SK-N-SH (cell line): ENCODE results near the gene NECTIN1. TPM values are rescaled to one million over a fixed set of nuclear protein-coding genes. Genes with fewer than 3 reads are reported as not detected.

Experiments used
- CTCF ChIA-PET: fragments of 300-600, 350-600 bp; formaldehyde crosslinking; extraction: SDS; loops from one replicate; lab custom pipeline; 2021; lab: Yijun Ruan, JAX
- POLR2A ChIA-PET: fragments of 350-600 bp; sonication (Branson Sonifier 250); formaldehyde crosslinking; extraction: SDS; loops from one replicate; lab custom pipeline; 2020; ENCODE audit warnings: antibody characterized with exemption, inconsistent platforms; lab: Yijun Ruan, JAX
- DNase-seq: peaks from one replicate; pipeline ENCODE4 v3.0.0; 2012
- H2AFZ ChIP-seq: fragments of 200-600 bp; sonication (generic); 2 replicates; pipeline ENCODE4 v1.8.1; 2016; ENCODE audit warnings: antibody characterized with exemption, mild to moderate bottlenecking, low read depth
- H3F3A ChIP-seq: fragments of 200-600 bp; sonication (generic); replicated peaks from 2 replicates; pipeline ENCODE3; 2016; ENCODE audit warnings: antibody characterized with exemption, mild to moderate bottlenecking; ENCODE audit not compliant: insufficient read depth
- H3K27ac ChIP-seq, 2 experiments: fragments of 200-500 bp in 1 of 2; fragments of 200-600 bp in 1 of 2; sonication (Bioruptor generic) in 1 of 2; sonication (generic), shearing (Covaris generic) in 1 of 2; 2 replicates each; pipeline versions ENCODE4 v1.5.1 to v1.6.1; 2014 to 2016; ENCODE audit warnings: low read depth in 2 of 2, inconsistent platforms in 1 of 2, low read length in 1 of 2, mild to moderate bottlenecking in 1 of 2, mixed read lengths in 1 of 2
- H3K27me3 ChIP-seq: fragments of 200-600 bp; sonication (generic), shearing (Covaris generic); 2 replicates; pipeline ENCODE4 v1.6.1; 2016; ENCODE audit warnings: mixed run types; ENCODE audit not compliant: insufficient read depth
- H3K36me3 ChIP-seq, 2 experiments: fragments of 200-500 bp in 1 of 2; fragments of 200-600 bp in 1 of 2; sonication (Bioruptor generic) in 1 of 2; sonication (generic) in 1 of 2; replicated peaks in 1 of 2; 2 replicates each; pipeline versions ENCODE3 to v1.5.1; 2014 to 2016; ENCODE audit warnings: low read length in 1 of 2, mild to moderate bottlenecking in 1 of 2; ENCODE audit not compliant: insufficient read depth in 2 of 2, control insufficient read depth in 1 of 2
- H3K4me1 ChIP-seq, 2 experiments: fragments of 200-500 bp in 1 of 2; fragments of 200-600 bp in 1 of 2; sonication (Bioruptor generic) in 1 of 2; sonication (generic), shearing (Covaris generic) in 1 of 2; 2 replicates each; pipeline versions ENCODE4 v1.5.1 to v1.6.1; 2014 to 2016; ENCODE audit warnings: low read depth in 1 of 2, low read length in 1 of 2, mixed run types in 1 of 2; ENCODE audit not compliant: insufficient read depth in 2 of 2, control insufficient read depth in 1 of 2
- H3K4me2 ChIP-seq: fragments of 200-600 bp; sonication (generic), shearing (Covaris generic); 2 replicates; pipeline ENCODE4 v1.6.1; 2017; ENCODE audit warnings: mixed run types
- H3K4me3 ChIP-seq, 2 experiments: fragments of 200-500 bp in 1 of 2; fragments of 200-600 bp in 1 of 2; sonication (Bioruptor generic) in 1 of 2; sonication (generic), shearing (Covaris generic) in 1 of 2; 2 replicates each; pipeline versions ENCODE4 v1.5.1 to v1.8.1; 2014 to 2016; ENCODE audit warnings: low read depth in 2 of 2, inconsistent platforms in 1 of 2, low read length in 1 of 2, mild to moderate bottlenecking in 1 of 2, mixed read lengths in 1 of 2, moderate library complexity in 1 of 2
- H3K79me2 ChIP-seq: fragments of 200-600 bp; sonication (generic); 2 replicates; pipeline ENCODE4 v1.8.1; 2017; ENCODE audit warnings: mild to moderate bottlenecking; ENCODE audit not compliant: insufficient read depth
- H3K9ac ChIP-seq: fragments of 200-600 bp; sonication (generic); 2 replicates; pipeline ENCODE4 v1.6.1; 2017; ENCODE audit warnings: mixed run types
- H3K9me2 ChIP-seq: fragments of 200-600 bp; sonication (generic); 2 replicates; pipeline ENCODE4 v1.6.1; 2017; ENCODE audit warnings: mixed run types
- H3K9me3 ChIP-seq: fragments of 200-600 bp; sonication (generic); 2 replicates; pipeline ENCODE4 v1.6.1; 2017; ENCODE audit warnings: mixed run types, mild to moderate bottlenecking, moderate library complexity
- H4K20me1 ChIP-seq: fragments of 200-600 bp; sonication (generic); 2 replicates; pipeline ENCODE4 v1.6.1; 2017; ENCODE audit warnings: mild to moderate bottlenecking, mixed run types; ENCODE audit not compliant: insufficient read depth
- CTCF ChIP-seq: fragments of 200-600 bp; sonication (generic); IDR thresholded peaks from 2 replicates; pipeline ENCODE4 v1.6.1; 2017; ENCODE audit warnings: antibody characterized with exemption, mild to moderate bottlenecking, moderate library complexity
- ELF1 ChIP-seq: IDR thresholded peaks from 2 replicates; pipeline ENCODE4 v1.4.0; 2012
- EZH2phosphoT487 ChIP-seq: fragments of 200-600 bp; sonication (generic); IDR thresholded peaks from 2 replicates; pipeline ENCODE4 v1.6.1; 2017; ENCODE audit warnings: low read depth, mixed run types, mild to moderate bottlenecking, antibody characterized with exemption, moderate library complexity, borderline replicate concordance
- FOSL2 ChIP-seq: IDR thresholded peaks from 2 replicates; pipeline ENCODE4 v1.4.0; 2012; ENCODE audit warnings: low read depth, mild to moderate bottlenecking, moderate library complexity, borderline replicate concordance
- FOXJ3 ChIP-seq: sonication (generic); formaldehyde crosslinking; IDR thresholded peaks from 2 replicates; pipeline ENCODE4 v1.5.1; 2020; ENCODE audit warnings: mild to moderate bottlenecking, missing genetic modification reagents
- FOXM1 ChIP-seq: IDR thresholded peaks from 2 replicates; pipeline ENCODE4 v1.4.0; 2012; ENCODE audit warnings: low read depth, mild to moderate bottlenecking
- GABPA ChIP-seq: IDR thresholded peaks from 2 replicates; pipeline ENCODE4 v1.4.0; 2012; ENCODE audit warnings: low read depth, mild to moderate bottlenecking
- IRF3 ChIP-seq: fragments of 150-350 bp; IDR thresholded peaks from 2 replicates; pipeline ENCODE4 v1.6.1; 2016; ENCODE audit warnings: mild to moderate bottlenecking, low read depth, low read length
- JUND ChIP-seq: IDR thresholded peaks from 2 replicates; pipeline ENCODE4 v1.4.0; 2012
- MEF2A ChIP-seq: IDR thresholded peaks from 2 replicates; pipeline ENCODE4 v1.4.0; 2012; ENCODE audit warnings: low read depth, borderline replicate concordance
- MXI1 ChIP-seq: IDR thresholded peaks from 2 replicates; pipeline ENCODE4 v1.6.1; 2012; ENCODE audit warnings: mild to moderate bottlenecking, low read depth, low read length, improper control_type of control experiment
- RAD21 ChIP-seq: IDR thresholded peaks from 2 replicates; pipeline ENCODE4 v1.6.1; 2012; ENCODE audit warnings: mild to moderate bottlenecking, low read length
- RCOR1 ChIP-seq: fragments of 150-350 bp; IDR thresholded peaks from 2 replicates; pipeline ENCODE4 v1.6.1; 2017; ENCODE audit warnings: antibody characterized with exemption, low read length
- REST ChIP-seq: IDR thresholded peaks from 2 replicates; pipeline ENCODE4 v1.6.1; 2012; ENCODE audit warnings: mild to moderate bottlenecking, low read depth, low read length, moderate library complexity
- RXRA ChIP-seq: IDR thresholded peaks from 2 replicates; pipeline ENCODE4 v1.4.0; 2012; ENCODE audit warnings: low read depth, mild to moderate bottlenecking, borderline replicate concordance
- SIN3A ChIP-seq: IDR thresholded peaks from 2 replicates; pipeline ENCODE4 v1.6.1; 2012; ENCODE audit warnings: low read depth, mild to moderate bottlenecking, low read length, moderate library complexity, borderline replicate concordance
- TCF12 ChIP-seq: IDR thresholded peaks from 2 replicates; pipeline ENCODE4 v1.4.0; 2012
- TEAD4 ChIP-seq: IDR thresholded peaks from 2 replicates; pipeline ENCODE4 v1.4.0; 2012; ENCODE audit warnings: mild to moderate bottlenecking, borderline replicate concordance; ENCODE audit not compliant: insufficient read depth
- whole genome bisulfite sequencing: methylation state at CpG from one replicate; pipeline ENCODE4 v1.1.6; 2017; ENCODE audit warnings: low lambda C conversion rate; 5-methylcytosine and 5-hydroxymethylcytosine counted together
- polyA plus RNA-seq, 3 experiments: library from polyadenylated mRNA; depleted of rRNA; stranded (reverse); fragments of >200 nt; gene quantifications; 2 replicates each; pipeline ENCODE4 v1.2.3, GENCODE V29; 2012

Gene NECTIN1
- polyA plus RNA-seq, 1 of the 3 experiments (the other 2 are of a cell fraction) = 9.1 TPM

- CTCF ChIA-PET = interaction anchor here (1.5 kb wide), 1 partner anchor 15 kb away, joined by 3 read pairs; no protein-coding TSS in a partner anchor
- WGBS = 100% methylated on average over 2 of the region's 2 CpGs
- peaks cover 0 to 34% of the 10 kb centered on the region in 2 experiments; a peak in 2 of 4 replicates for H3K4me1 ChIP-seq
- H3K4me2 ChIP-seq = no peak overlapping the region
- POLR2A ChIA-PET = interaction anchor here (0.6 kb wide), 2 partner anchors 116 to 283 kb away, joined by 3 read pairs; no protein-coding TSS in a partner anchor
- H3K9me3 ChIP-seq = no peaks in the 10 kb centered on the region
- H3K36me3 ChIP-seq = no peaks in the 10 kb centered on the region
- no peak overlapping the region for H3K27ac ChIP-seq
- TF ChIP-seq EZH2phosphoT487 (no peak), RXRA (no peak), REST (no peak), CTCF (no peak), ELF1 (no peak), FOSL2 (no peak), GABPA (no peak), JUND (no peak), FOXM1 (no peak), TCF12 (no peak), TEAD4 (no peak), MXI1 (no peak)
- TF ChIP-seq, all 33 proteins: peak for 0
- no peaks in the 10 kb centered on the region for H3K79me2 ChIP-seq
- no peaks in the 10 kb centered on the region for H3K27me3 ChIP-seq
- no peak overlapping the region for H3K4me3 ChIP-seq
- no peaks in the 10 kb centered on the region for H3F3A ChIP-seq
- no peak overlapping the region for H3K9ac ChIP-seq
- H3K9me2 ChIP-seq = no peaks in the 10 kb centered on the region
- DNase-seq = no peak
- H4K20me1 ChIP-seq = no peaks in the 10 kb centered on the region
- H2AFZ ChIP-seq = no peak overlapping the region
Measured at GRCh38 chr11:119744577-119744976, 15.6 kb upstream of the NECTIN1 start.

GRCh38 chr11:119743006-119743405 is 14.0 kb upstream of the NECTIN1 start:
- ChIA-PET POLR2A (interaction anchor here (0.6 to 2.0 kb wide), 6 partner anchors 12 to 165 kb away, joined by 3 to 6 read pairs (median 4); partner anchors contain the start of gene NECTIN1), CTCF (interaction anchor here (0.8 to 2.6 kb wide), 11 partner anchors 9 to 376 kb away, joined by 3 to 10 read pairs (median 4); partner anchors contain the start of gene NECTIN1)
- Histone ChIP-seq H3K79me2 (no peaks in the 10 kb centered on the region), H3K9me3 (no peaks in the 10 kb centered on the region), H3F3A (no peaks in the 10 kb centered on the region), H3K27ac (peak overlapping the region in 1 of 2 experiments; percentile 71; a peak in 2 of 4 replicates), H3K4me3 (no peak overlapping the region; a peak in 1 of 4 replicates), H3K4me2 (no peak overlapping the region), H3K36me3 (no peaks in the 10 kb centered on the region), H3K9me2 (no peaks in the 10 kb centered on the region), H3K9ac (no peak overlapping the region), H2AFZ (no peak overlapping the region), H3K27me3 (no peaks in the 10 kb centered on the region), H4K20me1 (no peaks in the 10 kb centered on the region), H3K4me1 (peaks cover 0 to 44% of the 10 kb centered on the region in 2 experiments; a peak in 2 of 4 replicates)
- 79% methylated on average over 6 of the region's 8 CpGs for WGBS
- DNase-seq = no peak
- TF ChIP-seq IRF3 = no peak
- no peak for TF ChIP-seq MEF2A
- TF ChIP-seq RAD21 = no peak
- no peak for TF ChIP-seq EZH2phosphoT487
- TF ChIP-seq TEAD4 = no peak
- TF ChIP-seq FOXJ3 (CRISPR knock-in tag) = no peak
- TF ChIP-seq RCOR1 = no peak
- TF ChIP-seq SIN3A = no peak
- no peak for TF ChIP-seq REST
